AG10803 (cell line): ENCODE results near the gene DDX5.
A peak's percentile ranks its signal among the peaks of the same experiment; 100 is the strongest.
"Not testable (repeated sequence)": the region's sequence is repeated elsewhere in the genome, so short reads cannot be mapped to it uniquely, and the experiment has no call there.

ENCODE experiments used
- DNase-seq: peaks from one replicate; pipeline ENCODE4 v3.0.0; 2010; ENCODE audit warnings: low read depth
- H3K4me3 ChIP-seq: 2 replicates; pipeline ENCODE4 v1.5.1; 2011; ENCODE audit warnings: mild to moderate bottlenecking, low read length, control low read depth
- CTCF ChIP-seq: conservative IDR thresholded peaks from 2 replicates; pipeline ENCODE4 v1.5.1; 2011; ENCODE audit warnings: mild to moderate bottlenecking, low read length, control low read depth, inconsistent platforms

DDX5 gene

GRCh38 chr17:64460955-64461354, 45.1 kb downstream of the DDX5 start:
- peak; percentile 22 for DNase-seq
- H3K4me3 ChIP-seq: no peak overlapping the region
- TF ChIP-seq CTCF: no peak

- H3K4me3 ChIP-seq, DNase-seq: not testable (repeated sequence)
Measured at GRCh38 chr17:64459818-64460217, 46.3 kb downstream of the DDX5 start.

- no peak overlapping the region for H3K4me3 ChIP-seq
- peak; percentile 45 for DNase-seq
Measured at GRCh38 chr17:64459284-64459747, 46.8 kb downstream of the DDX5 start.

GRCh38 chr17:64458756-64459155, 47.3 kb downstream of the DDX5 start:
- TF ChIP-seq CTCF: no peak
- H3K4me3 ChIP-seq: no peak overlapping the region
- no peak for DNase-seq

More at GRCh38 chr17:64459284-64459747, 46.8 kb downstream of the DDX5 start:
- no peak for TF ChIP-seq CTCF

- H3K4me3 ChIP-seq: no peak overlapping the region
- no peak for TF ChIP-seq CTCF
- DNase-seq: peak; percentile 56
Measured at GRCh38 chr17:64457156-64457555, 48.9 kb downstream of the DDX5 start.

GRCh38 chr17:64455993-64456885, 49.9 kb downstream of the DDX5 start:
- no peak for DNase-seq
- no peak overlapping the region for H3K4me3 ChIP-seq
- TF ChIP-seq CTCF: no peak

- H3K4me3 ChIP-seq: no peak overlapping the region
- TF ChIP-seq CTCF: no peak
- DNase-seq: no peak
Measured at GRCh38 chr17:64449545-64449944, 56.5 kb downstream of the DDX5 start.
